ENCODE data around the gene MINK1.

DNA sequence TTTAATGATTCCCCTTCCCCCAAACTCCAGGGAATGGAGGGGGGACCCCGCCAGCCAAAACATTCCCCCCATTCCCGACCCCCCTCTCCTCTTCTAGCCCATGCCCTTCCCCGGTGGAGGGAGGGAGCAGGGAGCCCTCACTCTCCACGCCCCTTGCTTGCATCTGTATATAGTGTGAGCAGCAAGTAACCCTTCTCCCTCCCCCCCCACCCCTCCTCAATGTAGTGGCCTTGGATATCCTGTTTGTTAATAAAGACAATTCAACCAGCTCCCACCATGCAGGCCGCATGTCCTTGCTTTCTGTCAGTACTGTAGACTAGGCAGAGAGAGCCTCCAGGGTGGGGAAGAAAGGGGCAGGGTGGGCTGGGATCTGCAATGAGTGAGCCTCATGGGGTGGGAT is 64.6 kb downstream of the MINK1 start:
- TF ChIP-seq, protein P1, sequence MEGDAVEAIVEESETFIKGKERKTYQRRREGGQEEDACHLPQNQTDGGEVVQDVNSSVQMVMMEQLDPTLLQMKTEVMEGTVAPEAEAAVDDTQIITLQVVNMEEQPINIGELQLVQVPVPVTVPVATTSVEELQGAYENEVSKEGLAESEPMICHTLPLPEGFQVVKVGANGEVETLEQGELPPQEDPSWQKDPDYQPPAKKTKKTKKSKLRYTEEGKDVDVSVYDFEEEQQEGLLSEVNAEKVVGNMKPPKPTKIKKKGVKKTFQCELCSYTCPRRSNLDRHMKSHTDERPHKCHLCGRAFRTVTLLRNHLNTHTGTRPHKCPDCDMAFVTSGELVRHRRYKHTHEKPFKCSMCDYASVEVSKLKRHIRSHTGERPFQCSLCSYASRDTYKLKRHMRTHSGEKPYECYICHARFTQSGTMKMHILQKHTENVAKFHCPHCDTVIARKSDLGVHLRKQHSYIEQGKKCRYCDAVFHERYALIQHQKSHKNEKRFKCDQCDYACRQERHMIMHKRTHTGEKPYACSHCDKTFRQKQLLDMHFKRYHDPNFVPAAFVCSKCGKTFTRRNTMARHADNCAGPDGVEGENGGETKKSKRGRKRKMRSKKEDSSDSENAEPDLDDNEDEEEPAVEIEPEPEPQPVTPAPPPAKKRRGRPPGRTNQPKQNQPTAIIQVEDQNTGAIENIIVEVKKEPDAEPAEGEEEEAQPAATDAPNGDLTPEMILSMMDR (conservative IDR thresholded peaks at IDR 0.05 in 1 of 2, IDR thresholded peaks at IDR 0.05 in 1 of 2; ENCODE audit: extremely low read depth in 1 of 2, insufficient read depth in 1 of 2, low read depth in 1 of 2, low read length in 2 of 2), result no peak
- no peak for TF ChIP-seq EZH2 (IDR thresholded peaks at IDR 0.05; ENCODE audit: borderline replicate concordance, low read length)

Data from mammary epithelial cell (primary cell).